ENCODE data around the gene OR5B2.

DNA sequence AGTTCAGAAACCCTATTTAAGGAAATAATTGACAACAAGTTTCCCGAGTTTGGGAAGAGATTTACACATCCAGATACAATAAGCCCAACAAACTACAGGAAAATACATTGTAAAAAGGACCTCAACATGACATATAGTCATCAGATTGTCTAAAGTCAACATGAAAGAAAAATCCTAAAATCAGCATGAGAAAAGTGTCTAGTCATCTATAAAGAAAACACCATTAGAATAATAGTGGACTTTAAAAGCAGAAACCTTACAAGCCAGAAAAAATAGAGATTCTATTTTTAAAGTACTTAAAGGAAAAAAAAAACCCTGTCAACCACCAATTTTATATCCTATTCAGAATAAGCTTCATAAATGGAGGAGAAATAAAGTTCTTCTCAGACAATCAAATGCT is 1.4 kb upstream of the OR5B2 start:
- TF ChIP-seq SMAD3 (CRISPR knock-in tag; IDR thresholded peaks at IDR 0.05; ENCODE audit: borderline replicate concordance) (no peak), ZNF671 (CRISPR knock-in tag; IDR thresholded peaks at IDR 0.05) (no peak), NR3C1 (CRISPR knock-in tag; conservative IDR thresholded peaks at IDR 0.05; ENCODE audit: low read depth) (no peak), NFYB (CRISPR knock-in tag; conservative IDR thresholded peaks at IDR 0.05; ENCODE audit: low read depth) (no peak)
- TF ChIP-seq, protein P1, sequence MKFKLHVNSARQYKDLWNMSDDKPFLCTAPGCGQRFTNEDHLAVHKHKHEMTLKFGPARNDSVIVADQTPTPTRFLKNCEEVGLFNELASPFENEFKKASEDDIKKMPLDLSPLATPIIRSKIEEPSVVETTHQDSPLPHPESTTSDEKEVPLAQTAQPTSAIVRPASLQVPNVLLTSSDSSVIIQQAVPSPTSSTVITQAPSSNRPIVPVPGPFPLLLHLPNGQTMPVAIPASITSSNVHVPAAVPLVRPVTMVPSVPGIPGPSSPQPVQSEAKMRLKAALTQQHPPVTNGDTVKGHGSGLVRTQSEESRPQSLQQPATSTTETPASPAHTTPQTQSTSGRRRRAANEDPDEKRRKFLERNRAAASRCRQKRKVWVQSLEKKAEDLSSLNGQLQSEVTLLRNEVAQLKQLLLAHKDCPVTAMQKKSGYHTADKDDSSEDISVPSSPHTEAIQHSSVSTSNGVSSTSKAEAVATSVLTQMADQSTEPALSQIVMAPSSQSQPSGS (CRISPR knock-in tag; IDR thresholded peaks at IDR 0.05; ENCODE audit: borderline replicate concordance, low read depth) = no peak
- TF ChIP-seq, protein P2, sequence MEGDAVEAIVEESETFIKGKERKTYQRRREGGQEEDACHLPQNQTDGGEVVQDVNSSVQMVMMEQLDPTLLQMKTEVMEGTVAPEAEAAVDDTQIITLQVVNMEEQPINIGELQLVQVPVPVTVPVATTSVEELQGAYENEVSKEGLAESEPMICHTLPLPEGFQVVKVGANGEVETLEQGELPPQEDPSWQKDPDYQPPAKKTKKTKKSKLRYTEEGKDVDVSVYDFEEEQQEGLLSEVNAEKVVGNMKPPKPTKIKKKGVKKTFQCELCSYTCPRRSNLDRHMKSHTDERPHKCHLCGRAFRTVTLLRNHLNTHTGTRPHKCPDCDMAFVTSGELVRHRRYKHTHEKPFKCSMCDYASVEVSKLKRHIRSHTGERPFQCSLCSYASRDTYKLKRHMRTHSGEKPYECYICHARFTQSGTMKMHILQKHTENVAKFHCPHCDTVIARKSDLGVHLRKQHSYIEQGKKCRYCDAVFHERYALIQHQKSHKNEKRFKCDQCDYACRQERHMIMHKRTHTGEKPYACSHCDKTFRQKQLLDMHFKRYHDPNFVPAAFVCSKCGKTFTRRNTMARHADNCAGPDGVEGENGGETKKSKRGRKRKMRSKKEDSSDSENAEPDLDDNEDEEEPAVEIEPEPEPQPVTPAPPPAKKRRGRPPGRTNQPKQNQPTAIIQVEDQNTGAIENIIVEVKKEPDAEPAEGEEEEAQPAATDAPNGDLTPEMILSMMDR (IDR thresholded peaks at IDR 0.05) = no peak
- TF ChIP-seq, protein P3, sequence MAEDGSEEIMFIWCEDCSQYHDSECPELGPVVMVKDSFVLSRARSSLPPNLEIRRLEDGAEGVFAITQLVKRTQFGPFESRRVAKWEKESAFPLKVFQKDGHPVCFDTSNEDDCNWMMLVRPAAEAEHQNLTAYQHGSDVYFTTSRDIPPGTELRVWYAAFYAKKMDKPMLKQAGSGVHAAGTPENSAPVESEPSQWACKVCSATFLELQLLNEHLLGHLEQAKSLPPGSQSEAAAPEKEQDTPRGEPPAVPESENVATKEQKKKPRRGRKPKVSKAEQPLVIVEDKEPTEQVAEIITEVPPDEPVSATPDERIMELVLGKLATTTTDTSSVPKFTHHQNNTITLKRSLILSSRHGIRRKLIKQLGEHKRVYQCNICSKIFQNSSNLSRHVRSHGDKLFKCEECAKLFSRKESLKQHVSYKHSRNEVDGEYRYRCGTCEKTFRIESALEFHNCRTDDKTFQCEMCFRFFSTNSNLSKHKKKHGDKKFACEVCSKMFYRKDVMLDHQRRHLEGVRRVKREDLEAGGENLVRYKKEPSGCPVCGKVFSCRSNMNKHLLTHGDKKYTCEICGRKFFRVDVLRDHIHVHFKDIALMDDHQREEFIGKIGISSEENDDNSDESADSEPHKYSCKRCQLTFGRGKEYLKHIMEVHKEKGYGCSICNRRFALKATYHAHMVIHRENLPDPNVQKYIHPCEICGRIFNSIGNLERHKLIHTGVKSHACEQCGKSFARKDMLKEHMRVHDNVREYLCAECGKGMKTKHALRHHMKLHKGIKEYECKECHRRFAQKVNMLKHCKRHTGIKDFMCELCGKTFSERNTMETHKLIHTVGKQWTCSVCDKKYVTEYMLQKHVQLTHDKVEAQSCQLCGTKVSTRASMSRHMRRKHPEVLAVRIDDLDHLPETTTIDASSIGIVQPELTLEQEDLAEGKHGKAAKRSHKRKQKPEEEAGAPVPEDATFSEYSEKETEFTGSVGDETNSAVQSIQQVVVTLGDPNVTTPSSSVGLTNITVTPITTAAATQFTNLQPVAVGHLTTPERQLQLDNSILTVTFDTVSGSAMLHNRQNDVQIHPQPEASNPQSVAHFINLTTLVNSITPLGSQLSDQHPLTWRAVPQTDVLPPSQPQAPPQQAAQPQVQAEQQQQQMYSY (CRISPR knock-in tag; IDR thresholded peaks at IDR 0.05) = no peak
- TF ChIP-seq, protein P4, sequence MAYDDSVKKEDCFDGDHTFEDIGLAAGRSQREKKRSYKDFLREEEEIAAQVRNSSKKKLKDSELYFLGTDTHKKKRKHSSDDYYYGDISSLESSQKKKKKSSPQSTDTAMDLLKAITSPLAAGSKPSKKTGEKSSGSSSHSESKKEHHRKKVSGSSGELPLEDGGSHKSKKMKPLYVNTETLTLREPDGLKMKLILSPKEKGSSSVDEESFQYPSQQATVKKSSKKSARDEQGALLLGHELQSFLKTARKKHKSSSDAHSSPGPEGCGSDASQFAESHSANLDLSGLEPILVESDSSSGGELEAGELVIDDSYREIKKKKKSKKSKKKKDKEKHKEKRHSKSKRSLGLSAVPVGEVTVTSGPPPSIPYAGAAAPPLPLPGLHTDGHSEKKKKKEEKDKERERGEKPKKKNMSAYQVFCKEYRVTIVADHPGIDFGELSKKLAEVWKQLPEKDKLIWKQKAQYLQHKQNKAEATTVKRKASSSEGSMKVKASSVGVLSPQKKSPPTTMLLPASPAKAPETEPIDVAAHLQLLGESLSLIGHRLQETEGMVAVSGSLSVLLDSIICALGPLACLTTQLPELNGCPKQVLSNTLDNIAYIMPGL (CRISPR knock-in tag; IDR thresholded peaks at IDR 0.05) = no peak
- TF ChIP-seq, protein P5, sequence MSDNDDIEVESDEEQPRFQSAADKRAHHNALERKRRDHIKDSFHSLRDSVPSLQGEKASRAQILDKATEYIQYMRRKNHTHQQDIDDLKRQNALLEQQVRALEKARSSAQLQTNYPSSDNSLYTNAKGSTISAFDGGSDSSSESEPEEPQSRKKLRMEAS (CRISPR knock-in tag; IDR thresholded peaks at IDR 0.05) = no peak
- TF ChIP-seq, protein P6, sequence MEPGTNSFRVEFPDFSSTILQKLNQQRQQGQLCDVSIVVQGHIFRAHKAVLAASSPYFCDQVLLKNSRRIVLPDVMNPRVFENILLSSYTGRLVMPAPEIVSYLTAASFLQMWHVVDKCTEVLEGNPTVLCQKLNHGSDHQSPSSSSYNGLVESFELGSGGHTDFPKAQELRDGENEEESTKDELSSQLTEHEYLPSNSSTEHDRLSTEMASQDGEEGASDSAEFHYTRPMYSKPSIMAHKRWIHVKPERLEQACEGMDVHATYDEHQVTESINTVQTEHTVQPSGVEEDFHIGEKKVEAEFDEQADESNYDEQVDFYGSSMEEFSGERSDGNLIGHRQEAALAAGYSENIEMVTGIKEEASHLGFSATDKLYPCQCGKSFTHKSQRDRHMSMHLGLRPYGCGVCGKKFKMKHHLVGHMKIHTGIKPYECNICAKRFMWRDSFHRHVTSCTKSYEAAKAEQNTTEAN (CRISPR knock-in tag; IDR thresholded peaks at IDR 0.05) = no peak

Measured in WTC11 (cell line).